ENCODE results near the gene LRBA.
"Not testable (repeated sequence)": the region's sequence is repeated elsewhere in the genome, so short reads cannot be mapped to it uniquely, and the experiment has no call there.

LRBA gene

GRCh38 chr4:150547154-150547838, 467.8 kb downstream of the LRBA start:
- no peak for DNase-seq

- no peak for DNase-seq
Measured at GRCh38 chr4:150546286-150546685, 468.8 kb downstream of the LRBA start.

DNA sequence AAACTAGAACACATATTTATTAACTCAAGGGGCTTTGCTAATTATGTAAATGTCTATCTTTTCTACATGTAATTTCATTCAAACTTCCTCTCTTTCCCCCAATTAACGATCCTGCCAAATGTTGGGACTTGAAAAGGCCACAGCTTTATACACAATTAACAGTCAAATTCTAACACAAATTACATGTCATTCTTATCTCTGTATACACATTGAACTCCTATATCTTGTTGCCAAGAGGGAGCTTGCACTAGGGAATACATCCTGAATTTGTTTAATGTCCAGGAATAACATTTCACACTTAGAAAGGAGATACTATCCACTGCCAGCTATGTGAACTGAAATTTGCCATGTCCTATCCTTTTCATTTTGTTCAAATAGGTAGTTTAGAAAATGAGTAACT, 472.0 kb downstream of the LRBA start:
- no peak for DNase-seq

- DNase-seq: no peak
Measured at GRCh38 chr4:150541681-150542080, 473.4 kb downstream of the LRBA start.

GRCh38 chr4:150540959-150541360, 474.1 kb downstream of the LRBA start:
- DNase-seq: no peak

GRCh38 chr4:150540536-150540935, 474.5 kb downstream of the LRBA start:
- no peak for DNase-seq

DNA sequence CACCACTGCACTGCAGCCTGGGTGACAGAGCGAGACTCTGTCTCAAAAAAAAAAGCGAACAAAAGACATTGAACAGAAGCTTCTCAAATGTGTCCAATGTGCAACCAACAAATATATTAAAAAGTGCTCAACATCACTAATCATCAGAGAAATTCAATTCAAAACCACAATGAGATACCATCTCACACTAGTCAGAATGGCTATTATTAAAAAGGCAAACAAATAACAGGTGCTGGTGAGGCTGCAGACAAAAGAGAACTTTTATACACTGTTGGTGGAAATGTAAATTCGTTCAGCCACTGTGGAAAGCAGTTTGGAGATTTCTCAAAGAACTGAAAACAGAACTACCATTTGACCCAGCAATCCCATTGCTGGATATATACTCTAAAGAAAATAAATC, 477.2 kb downstream of the LRBA start:
- not testable (repeated sequence) for DNase-seq

DNA sequence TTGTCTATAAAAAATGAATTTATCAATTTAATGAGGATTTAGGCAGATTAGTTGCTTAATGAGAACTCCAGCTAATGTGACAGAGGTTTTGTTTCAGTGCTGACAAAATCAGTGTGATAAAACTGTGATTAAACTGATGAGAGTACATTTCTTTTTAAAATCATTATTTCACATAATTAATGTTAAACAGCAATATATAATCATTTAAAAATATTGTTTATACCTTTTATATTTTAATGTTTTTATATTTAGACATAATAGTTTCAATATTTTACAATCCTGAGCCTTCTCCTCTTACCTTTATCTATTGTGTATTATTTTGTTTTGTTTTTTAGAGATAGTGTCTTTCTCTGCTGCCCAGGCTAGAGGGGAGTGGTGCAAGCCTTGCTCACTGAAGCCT, 480.3 kb downstream of the LRBA start:
- no peak for DNase-seq

DNA sequence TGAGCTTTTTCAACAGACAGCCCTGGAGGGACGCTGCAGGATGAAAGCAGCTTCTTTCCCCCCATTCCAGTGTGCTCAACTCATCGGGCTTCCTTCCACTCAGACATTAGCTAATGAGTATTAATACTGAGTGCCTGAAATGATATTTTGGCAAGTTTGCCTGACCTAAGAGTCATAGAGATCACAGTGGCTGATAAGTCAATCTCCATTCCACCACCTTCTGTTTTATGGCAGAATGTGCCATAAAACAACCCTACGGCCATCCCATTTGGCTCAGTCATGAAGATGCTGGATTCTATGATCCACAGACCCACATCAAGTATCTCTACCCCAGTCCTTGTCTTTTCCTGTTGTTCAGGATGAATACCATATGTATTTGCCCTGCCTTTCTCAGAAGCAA, 481.4 kb downstream of the LRBA start:
- no peak for DNase-seq

DNA sequence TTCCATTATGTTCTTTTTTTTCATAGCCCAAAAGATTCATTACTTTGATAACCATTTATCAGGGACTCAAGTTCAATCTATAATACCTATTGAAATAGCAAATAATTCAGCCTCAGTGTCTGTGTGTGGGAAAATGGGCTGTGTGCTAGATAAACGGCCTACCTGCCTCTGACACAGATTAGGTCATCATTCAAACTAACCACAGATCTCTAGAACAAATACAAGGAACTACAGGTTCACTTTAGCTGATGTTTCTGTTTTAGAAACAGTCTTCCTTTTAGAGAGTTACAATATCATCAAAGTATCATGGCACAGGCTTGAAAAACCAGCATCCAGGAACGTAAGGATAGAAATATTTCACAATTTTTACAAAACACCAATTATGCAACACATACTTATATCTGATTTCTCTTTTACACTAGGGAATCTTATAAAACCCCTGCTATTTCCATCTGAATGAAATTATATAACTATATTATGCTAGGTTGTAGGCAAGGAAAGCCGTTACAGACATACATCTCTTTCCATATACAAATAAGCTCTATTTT, 489.7 kb downstream of the LRBA start:
- no peak for DNase-seq

- DNase-seq: no peak
Measured at GRCh38 chr4:150518559-150518958, 496.5 kb downstream of the LRBA start.

DNA sequence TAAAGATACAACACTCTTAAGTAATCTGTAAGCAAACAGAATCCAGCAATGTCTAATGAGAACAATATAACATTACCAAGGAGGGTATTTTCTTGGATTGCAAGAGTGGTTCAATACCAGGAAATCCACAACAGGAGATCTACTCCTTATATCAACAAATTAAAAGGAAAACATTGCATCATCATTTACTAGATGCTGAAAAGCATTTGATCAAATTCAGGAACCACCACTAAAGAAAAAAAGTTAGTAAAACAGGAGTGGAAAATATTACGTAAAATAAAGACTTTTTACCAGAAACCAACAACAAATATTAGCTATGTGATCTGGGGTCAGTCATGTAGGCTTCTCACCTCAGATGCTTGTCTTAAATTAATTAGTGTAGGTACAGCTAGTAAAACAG, 499.9 kb downstream of the LRBA start:
- DNase-seq: no peak

DNA sequence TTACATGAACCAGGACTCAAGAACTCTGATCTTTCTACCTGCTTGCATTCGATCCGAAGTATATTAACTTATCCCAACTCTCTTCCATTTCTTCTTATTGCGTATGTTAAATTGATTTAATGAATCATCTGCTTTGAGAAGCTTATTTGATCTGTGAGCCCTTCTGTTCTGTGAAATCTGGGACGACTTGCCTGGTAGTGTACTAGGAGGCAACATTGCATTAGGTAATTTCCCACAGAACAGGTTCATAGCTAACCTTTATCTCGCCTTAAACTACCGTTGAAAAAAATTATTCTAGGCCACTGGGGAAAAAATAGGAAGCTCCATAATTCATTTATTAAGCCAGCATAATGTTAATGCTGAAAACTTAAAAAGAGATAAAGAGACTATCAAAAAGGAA, 500.4 kb downstream of the LRBA start:
- DNase-seq: no peak

DNA sequence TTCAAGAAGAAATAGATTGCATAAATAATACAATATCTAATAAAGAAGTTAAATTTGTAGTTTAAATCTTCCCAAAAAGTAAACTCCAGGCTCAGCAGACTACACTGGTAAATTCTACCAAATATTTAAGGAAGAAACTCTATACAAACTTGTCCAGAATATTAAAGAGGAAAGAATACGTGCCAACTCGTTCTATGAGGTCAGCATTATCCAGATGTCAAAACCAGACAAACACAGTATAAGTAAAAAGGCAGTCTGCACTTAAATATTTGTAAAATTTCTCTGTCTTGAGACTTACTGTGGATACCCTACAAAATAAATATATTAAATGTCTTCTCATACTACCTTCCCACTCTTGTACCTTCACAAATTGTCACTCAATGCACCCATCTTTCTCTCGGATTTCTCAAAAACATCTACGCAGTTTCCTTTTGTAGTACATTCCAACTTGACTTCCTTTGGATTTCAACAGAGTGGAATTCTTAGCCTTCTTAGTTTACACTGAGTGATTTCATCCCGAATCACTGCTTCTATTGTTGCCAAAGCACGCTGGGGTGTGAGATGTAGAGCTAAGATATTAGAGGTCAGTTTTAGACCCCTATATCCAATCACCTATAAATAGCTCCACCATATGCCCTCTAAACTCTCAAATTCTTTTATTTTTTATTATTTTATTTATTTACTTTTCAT, 504.8 kb downstream of the LRBA start:
- DNase-seq: no peak

DNA sequence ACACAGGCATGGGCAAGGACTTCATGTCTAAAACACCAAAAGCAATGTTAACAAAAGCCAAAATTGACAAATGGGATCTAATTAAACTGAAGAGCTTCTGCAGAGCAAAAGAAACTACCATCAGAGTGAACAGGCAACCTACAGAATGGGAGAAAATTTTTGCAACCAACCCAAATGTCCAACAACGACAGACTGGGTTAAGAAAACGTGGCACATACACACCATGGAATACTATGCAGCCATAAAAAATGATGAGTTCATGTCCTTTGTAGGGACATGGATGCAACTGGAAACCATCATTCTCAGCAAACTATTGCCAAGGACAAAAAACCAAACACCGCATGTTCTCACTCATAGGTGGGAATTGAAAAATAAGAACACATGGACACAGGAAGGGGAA, 507.4 kb downstream of the LRBA start:
- not testable (repeated sequence) for DNase-seq

DNA sequence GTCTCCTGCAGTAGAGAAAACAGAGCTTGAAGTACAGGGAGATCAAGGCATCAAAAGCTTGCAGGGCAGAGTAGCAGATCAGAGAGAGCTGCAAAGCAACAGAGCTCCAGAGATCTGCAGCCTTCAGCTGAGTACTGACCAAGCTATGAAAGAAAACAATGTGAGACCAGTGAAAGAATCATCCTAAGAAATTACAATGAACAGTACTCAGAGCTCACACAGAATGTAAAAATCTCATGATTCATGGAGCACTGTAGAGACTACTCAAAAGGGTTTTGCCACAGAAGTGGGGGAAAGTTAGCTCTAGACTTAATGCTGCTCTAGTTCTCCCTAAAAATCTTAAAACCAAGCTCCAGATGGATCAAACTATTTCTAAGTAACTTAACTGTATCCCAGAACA, 513.1 kb downstream of the LRBA start:
- no peak for DNase-seq

- no peak for DNase-seq
Measured at GRCh38 chr4:150501009-150501727, 513.9 kb downstream of the LRBA start.

- DNase-seq: no peak
Measured at GRCh38 chr4:150497612-150498011, 517.5 kb downstream of the LRBA start.

- no peak for DNase-seq
Measured at GRCh38 chr4:150495550-150495949, 519.5 kb downstream of the LRBA start.

DNA sequence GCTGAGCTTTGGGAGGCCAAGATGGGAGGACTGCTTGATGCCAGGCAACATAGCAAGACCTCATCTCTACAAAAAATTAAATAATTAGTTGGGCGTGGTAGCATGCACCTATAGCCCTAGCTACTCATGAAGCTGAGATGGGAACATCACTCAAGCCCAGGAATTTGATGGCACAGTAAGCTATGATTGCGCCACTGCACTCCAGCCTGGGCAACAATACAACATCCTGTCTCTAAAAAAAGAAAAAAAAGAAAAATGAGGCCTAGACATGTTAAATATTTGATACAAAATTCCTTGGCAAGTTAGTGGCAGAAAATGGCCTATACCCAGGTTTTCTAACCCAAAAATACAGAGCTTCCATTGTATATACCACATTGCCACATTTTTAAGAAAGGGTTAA, 521.2 kb downstream of the LRBA start:
- no peak for DNase-seq

- no peak for DNase-seq
Measured at GRCh38 chr4:150491132-150492049, 523.7 kb downstream of the LRBA start.

GRCh38 chr4:150482581-150482980, 532.5 kb downstream of the LRBA start:
- DNase-seq: no peak

DNA sequence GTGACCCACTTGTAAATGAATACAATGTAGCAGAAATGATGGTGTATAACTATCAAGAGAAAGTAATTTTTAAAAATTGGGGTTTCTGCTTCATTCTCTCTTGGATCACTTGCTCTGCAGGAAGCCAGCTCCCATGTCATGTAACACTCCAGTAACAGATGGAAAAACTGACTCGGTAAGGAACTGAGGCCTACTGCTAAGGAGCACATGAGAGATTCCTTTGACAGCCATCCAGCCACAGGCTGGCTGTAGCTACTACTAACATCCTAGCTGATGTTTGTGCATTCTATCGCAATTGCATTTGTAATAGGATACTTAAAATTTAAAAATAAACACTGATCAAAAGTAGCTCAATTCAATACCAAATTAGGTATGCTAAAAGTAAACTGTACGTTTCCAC, 535.4 kb downstream of the LRBA start:
- no peak for DNase-seq

All from NCI-H187 (cell line).